ENCODE data around the gene CDHR1. TPM values are rescaled to one million over a fixed set of nuclear protein-coding genes. Genes with fewer than 3 reads are reported as not detected.

Gene CDHR1
- total RNA-seq, 2 experiments from 2014 or later = 1.8 to 2.4 TPM

DNA sequence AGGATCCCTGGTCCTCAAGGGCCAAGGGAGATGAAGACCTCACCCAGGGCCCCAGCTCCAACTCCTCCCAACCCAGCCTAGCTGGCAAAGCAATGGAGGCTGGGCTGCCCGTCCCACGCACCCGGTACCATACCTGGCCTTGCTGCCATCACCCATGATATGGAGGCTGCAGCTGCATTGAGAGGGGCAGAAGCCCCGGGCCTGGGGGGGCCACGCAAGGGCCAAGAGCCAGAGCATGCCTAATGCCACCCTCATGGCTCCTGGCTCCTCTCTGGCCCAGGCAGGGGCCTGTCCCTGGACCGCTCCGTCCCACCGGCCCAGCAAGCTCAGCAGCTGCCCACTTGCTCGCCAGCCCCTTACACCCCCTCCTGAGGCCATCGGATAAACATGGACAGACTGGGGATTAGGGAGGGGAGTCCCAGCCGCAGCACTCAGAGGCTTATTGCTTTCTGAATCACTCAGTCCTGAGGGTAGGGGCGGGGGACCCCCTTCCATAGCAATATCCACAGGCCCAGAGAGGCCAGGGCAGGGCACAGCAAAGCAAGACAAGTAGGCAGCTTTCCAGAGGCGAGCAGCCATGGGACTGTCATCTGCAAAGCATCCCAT is 47.0 kb downstream of the CDHR1 start, which contains the start of gene LRIT1:
TSS of gene LRIT1 (minus strand) at position 362 of the 606 bp plus-strand sequence. CDS start at position 255, 107 bp downstream.
- DNase-seq (no peak), ATAC-seq (no peak)
- H3K36me3 Mint-ChIP-seq (ENCODE audit: low read depth) = no peaks in the 10 kb centered on the region
- intact Hi-C loops (cut with micrococcal nuclease) = no loop called here
- H3K27me3 Mint-ChIP-seq = peaks cover 10% of the 10 kb centered on the region
- no peak within 1 kb of the TSS for H3K27ac Mint-ChIP-seq
- ChIA-PET CTCF (interaction anchor here (2.0 to 3.5 kb wide), 2 partner anchors 15 to 188 kb away, joined by 4 to 11 read pairs; no protein-coding TSS in a partner anchor), POLR2A (interaction anchor here (1.6 kb wide), 1 partner anchor 16 kb away, joined by 4 read pairs; no protein-coding TSS in a partner anchor)
- no peak within 1 kb of the TSS for H3K4me3 Mint-ChIP-seq
- no peaks in the 10 kb centered on the region for H3K9me3 Mint-ChIP-seq
- TF ChIP-seq, protein P1, sequence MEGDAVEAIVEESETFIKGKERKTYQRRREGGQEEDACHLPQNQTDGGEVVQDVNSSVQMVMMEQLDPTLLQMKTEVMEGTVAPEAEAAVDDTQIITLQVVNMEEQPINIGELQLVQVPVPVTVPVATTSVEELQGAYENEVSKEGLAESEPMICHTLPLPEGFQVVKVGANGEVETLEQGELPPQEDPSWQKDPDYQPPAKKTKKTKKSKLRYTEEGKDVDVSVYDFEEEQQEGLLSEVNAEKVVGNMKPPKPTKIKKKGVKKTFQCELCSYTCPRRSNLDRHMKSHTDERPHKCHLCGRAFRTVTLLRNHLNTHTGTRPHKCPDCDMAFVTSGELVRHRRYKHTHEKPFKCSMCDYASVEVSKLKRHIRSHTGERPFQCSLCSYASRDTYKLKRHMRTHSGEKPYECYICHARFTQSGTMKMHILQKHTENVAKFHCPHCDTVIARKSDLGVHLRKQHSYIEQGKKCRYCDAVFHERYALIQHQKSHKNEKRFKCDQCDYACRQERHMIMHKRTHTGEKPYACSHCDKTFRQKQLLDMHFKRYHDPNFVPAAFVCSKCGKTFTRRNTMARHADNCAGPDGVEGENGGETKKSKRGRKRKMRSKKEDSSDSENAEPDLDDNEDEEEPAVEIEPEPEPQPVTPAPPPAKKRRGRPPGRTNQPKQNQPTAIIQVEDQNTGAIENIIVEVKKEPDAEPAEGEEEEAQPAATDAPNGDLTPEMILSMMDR (IDR thresholded peaks at IDR 0.05) = no peak
- no peaks in the 10 kb centered on the region for H3K4me1 Mint-ChIP-seq (ENCODE audit: low read depth)

DNA sequence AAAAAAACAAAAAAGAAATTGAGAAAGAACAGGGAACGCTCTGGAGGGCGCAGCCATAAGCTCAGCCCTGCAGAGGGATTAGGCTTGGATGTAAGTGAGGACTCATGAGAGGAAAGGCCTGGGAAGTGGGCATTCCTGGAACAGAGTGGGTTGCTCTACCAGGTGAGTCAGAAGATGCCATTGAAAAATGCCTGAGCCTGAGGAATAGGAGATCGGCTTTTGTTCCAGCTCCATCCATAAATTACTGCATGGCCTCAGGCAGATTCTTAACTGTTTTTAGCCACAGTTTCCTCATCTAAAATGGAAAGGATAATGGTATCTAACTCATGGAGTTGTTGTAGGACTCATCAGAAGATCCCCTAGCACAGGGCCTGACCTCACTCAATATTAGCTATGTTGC is 49.4 kb downstream of the CDHR1 start:
- Mint-ChIP-seq H3K4me3 (no peak overlapping the region), H3K4me1 (ENCODE audit: low read depth) (no peaks in the 10 kb centered on the region), H3K27ac (no peak overlapping the region), H3K36me3 (ENCODE audit: low read depth) (no peaks in the 10 kb centered on the region), H3K27me3 (peaks cover 2% of the 10 kb centered on the region), H3K9me3 (no peaks in the 10 kb centered on the region)
- intact Hi-C loops (cut with micrococcal nuclease) = no loop called here
- ChIA-PET POLR2A (no interaction called here), CTCF (interaction anchor here (0.8 kb wide), 1 partner anchor 293 kb away, joined by 4 read pairs; no protein-coding TSS in a partner anchor)
- no peak for ATAC-seq
- no peak for DNase-seq
- TF ChIP-seq, protein P1 (IDR thresholded peaks at IDR 0.05) = no peak

DNA sequence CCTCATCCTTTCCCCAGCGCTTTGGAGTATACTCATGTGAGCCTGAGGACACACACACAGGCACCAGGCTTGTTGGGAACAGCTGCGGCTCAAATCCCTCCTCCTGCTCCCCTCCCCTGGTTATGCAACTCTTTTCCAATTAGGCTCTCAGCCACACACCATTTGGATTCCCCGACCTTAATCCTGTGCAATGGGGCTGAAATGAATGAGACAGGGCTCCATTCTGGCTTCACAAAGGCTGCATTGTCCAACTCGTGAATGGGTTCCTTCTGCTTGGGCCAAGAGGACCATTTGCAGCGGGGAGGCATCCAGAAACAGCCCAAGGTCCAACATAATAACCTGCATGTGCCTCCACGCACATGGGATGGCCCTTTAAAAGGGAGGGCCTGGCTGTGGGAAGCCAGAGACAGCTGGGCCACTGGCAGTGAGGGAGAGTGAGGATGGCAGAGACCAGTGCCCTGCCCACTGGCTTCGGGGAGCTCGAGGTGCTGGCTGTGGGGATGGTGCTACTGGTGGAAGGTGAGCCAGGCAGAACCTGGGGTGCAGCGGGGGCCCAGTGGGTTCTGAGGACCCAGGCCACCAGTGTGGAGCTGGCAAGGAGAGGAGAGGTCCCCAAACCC is 50.4 kb downstream of the CDHR1 start, which contains the start of gene RGR:
TSS of gene RGR (plus strand) at position 403 of the 620 bp plus-strand sequence. CDS start at position 441, 38 bp downstream.
- Mint-ChIP-seq H3K9me3 (no peaks in the 10 kb centered on the region), H3K4me3 (no peak within 1 kb of the TSS), H3K27ac (no peak within 1 kb of the TSS), H3K4me1 (ENCODE audit: low read depth) (no peaks in the 10 kb centered on the region), H3K36me3 (ENCODE audit: low read depth) (no peaks in the 10 kb centered on the region), H3K27me3 (peaks cover 2% of the 10 kb centered on the region)
- TF ChIP-seq, protein P1 (IDR thresholded peaks at IDR 0.05) = no peak
- DNase-seq = no peak
- ATAC-seq = no peak
- CTCF ChIA-PET = interaction anchor here (2.8 kb wide), 1 partner anchor 12 kb away, joined by 12 read pairs; no protein-coding TSS in a partner anchor
- POLR2A ChIA-PET = no interaction called here
- intact Hi-C loops (cut with micrococcal nuclease) = no loop called here

DNA sequence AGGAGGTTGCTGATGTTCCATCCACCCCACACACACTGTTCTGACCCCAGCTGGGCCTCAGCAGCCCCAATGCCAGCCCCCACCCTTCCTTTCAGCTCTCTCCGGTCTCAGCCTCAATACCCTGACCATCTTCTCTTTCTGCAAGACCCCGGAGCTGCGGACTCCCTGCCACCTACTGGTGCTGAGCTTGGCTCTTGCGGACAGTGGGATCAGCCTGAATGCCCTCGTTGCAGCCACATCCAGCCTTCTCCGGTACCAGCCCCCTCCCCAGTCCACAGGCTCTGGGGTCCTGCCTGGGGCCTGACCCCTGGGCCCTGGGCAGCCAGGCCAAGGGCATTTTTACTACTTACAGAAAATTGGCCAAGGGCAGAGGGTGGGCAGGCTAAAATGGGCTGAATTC is 53.2 kb downstream of the CDHR1 start:
- intact Hi-C loops (cut with micrococcal nuclease) = no loop called here
- Mint-ChIP-seq H3K36me3 (ENCODE audit: low read depth) (no peaks in the 10 kb centered on the region), H3K27me3 (peaks cover 2% of the 10 kb centered on the region), H3K9me3 (no peaks in the 10 kb centered on the region), H3K27ac (no peak overlapping the region), H3K4me1 (ENCODE audit: low read depth) (no peaks in the 10 kb centered on the region), H3K4me3 (no peak overlapping the region)
- DNase-seq (no peak), ATAC-seq (no peak)
- ChIA-PET POLR2A (no interaction called here), CTCF (interaction anchor here (1.1 to 1.6 kb wide), 2 partner anchors 33 to 290 kb away, joined by 3 to 5 read pairs; no protein-coding TSS in a partner anchor)
- TF ChIP-seq, protein P1 (IDR thresholded peaks at IDR 0.05) = no peak

DNA sequence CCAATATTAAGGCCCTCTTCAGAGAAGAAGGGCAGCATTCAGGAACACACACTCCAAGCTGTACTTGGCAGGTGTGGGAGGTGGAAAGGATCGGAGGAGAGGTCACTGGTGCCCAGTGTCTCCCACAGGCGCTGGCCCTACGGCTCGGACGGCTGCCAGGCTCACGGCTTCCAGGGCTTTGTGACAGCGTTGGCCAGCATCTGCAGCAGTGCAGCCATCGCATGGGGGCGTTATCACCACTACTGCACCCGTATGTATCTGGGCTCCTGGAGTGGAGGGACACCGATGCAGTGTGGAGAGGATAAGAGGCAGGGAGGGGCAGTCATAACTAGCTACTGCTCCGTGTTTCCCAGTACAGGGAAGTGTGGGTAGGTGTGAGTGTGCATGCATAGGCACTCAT is 54.5 kb downstream of the CDHR1 start:
- H3K36me3 Mint-ChIP-seq (ENCODE audit: low read depth) = no peaks in the 10 kb centered on the region
- TF ChIP-seq, protein P1 (IDR thresholded peaks at IDR 0.05) = no peak
- no peaks in the 10 kb centered on the region for H3K9me3 Mint-ChIP-seq
- ATAC-seq (no peak), DNase-seq (no peak)
- POLR2A ChIA-PET = no interaction called here
- intact Hi-C loops (cut with micrococcal nuclease) = no loop called here
- H3K4me1 Mint-ChIP-seq (ENCODE audit: low read depth) = no peaks in the 10 kb centered on the region
- H3K27ac Mint-ChIP-seq = no peak overlapping the region
- H3K27me3 Mint-ChIP-seq = peaks cover 2% of the 10 kb centered on the region
- no peak overlapping the region for H3K4me3 Mint-ChIP-seq
- CTCF ChIA-PET = interaction anchor here (1.6 to 1.8 kb wide), 2 partner anchors 34 to 290 kb away, joined by 4 to 5 read pairs; no protein-coding TSS in a partner anchor

All from activated CD8-positive, alpha-beta T cell treated with anti-CD3 and anti-CD28 coated beads for 36 hours (primary cell).